ENCODE data around the gene CDC37L1. TPM values are rescaled to one million over a fixed set of nuclear protein-coding genes. Genes with fewer than 3 reads are reported as not detected.

CDC37L1 gene
- total RNA-seq, 1 experiment from 2014 or later: 30.9 TPM

GRCh38 chr9:4668604-4669003 is 10.8 kb upstream of the CDC37L1 start:
- DNase-seq (ENCODE audit: low read depth): no peak

GRCh38 chr9:4669890-4670289 is 9.5 kb upstream of the CDC37L1 start:
- DNase-seq (ENCODE audit: low read depth): no peak

GRCh38 chr9:4670591-4670990 is 8.8 kb upstream of the CDC37L1 start:
- DNase-seq (ENCODE audit: low read depth): no peak

- no peak for DNase-seq (ENCODE audit: low read depth)
Measured at GRCh38 chr9:4671737-4672136, 7.6 kb upstream of the CDC37L1 start.

GRCh38 chr9:4674783-4675182 is 4.6 kb upstream of the CDC37L1 start:
- peak; percentile 43 for DNase-seq (ENCODE audit: low read depth)

- no peak for DNase-seq (ENCODE audit: low read depth)
Measured at GRCh38 chr9:4677392-4677791, 2.0 kb upstream of the CDC37L1 start.

GRCh38 chr9:4678679-4679267 is 596 bp upstream of the CDC37L1 start:
- DNase-seq (ENCODE audit: low read depth): peak; percentile 27

GRCh38 chr9:4680173-4680525 is 780 bp downstream of the CDC37L1 start:
- DNase-seq (ENCODE audit: low read depth): no peak

- DNase-seq (ENCODE audit: low read depth): no peak
Measured at GRCh38 chr9:4680750-4681149, 1.4 kb downstream of the CDC37L1 start.

- DNase-seq (ENCODE audit: low read depth): no peak
Measured at GRCh38 chr9:4684820-4685219, 5.5 kb downstream of the CDC37L1 start.

- no peak for DNase-seq (ENCODE audit: low read depth)
Measured at GRCh38 chr9:4686112-4686511, 6.7 kb downstream of the CDC37L1 start.

GRCh38 chr9:4686584-4686983 is 7.2 kb downstream of the CDC37L1 start:
- no peak for DNase-seq (ENCODE audit: low read depth)

- no peak for DNase-seq (ENCODE audit: low read depth)
Measured at GRCh38 chr9:4689021-4689420, 9.7 kb downstream of the CDC37L1 start.

GRCh38 chr9:4689687-4690104 is 10.3 kb downstream of the CDC37L1 start:
- DNase-seq (ENCODE audit: low read depth): no peak

- no peak for DNase-seq (ENCODE audit: low read depth)
Measured at GRCh38 chr9:4690144-4690543, 10.8 kb downstream of the CDC37L1 start.

GRCh38 chr9:4691795-4692194 is 12.4 kb downstream of the CDC37L1 start:
- no peak for DNase-seq (ENCODE audit: low read depth)

GRCh38 chr9:4700091-4700490 is 20.7 kb downstream of the CDC37L1 start:
- no peak for DNase-seq (ENCODE audit: low read depth)

- DNase-seq (ENCODE audit: low read depth): no peak
Measured at GRCh38 chr9:4700932-4701331, 21.6 kb downstream of the CDC37L1 start.

- no peak for DNase-seq (ENCODE audit: low read depth)
Measured at GRCh38 chr9:4701526-4701925, 22.2 kb downstream of the CDC37L1 start.

GRCh38 chr9:4704129-4704528 is 24.8 kb downstream of the CDC37L1 start:
- no peak for DNase-seq (ENCODE audit: low read depth)

- no peak for DNase-seq (ENCODE audit: low read depth)
Measured at GRCh38 chr9:4706021-4706420, 26.7 kb downstream of the CDC37L1 start.

GRCh38 chr9:4706971-4707622 is 27.7 kb downstream of the CDC37L1 start:
- DNase-seq (ENCODE audit: low read depth): no peak

GRCh38 chr9:4709380-4709779 is 30.0 kb downstream of the CDC37L1 start:
- no peak for DNase-seq (ENCODE audit: low read depth)

GRCh38 chr9:4713849-4714248 is 34.5 kb downstream of the CDC37L1 start:
- DNase-seq (ENCODE audit: low read depth): no peak

Data from Daoy (cell line).